Measurements from ENCODE around the gene DDT.
"Not testable (repeated sequence)": the region's sequence is repeated elsewhere in the genome, so short reads cannot be mapped to it uniquely, and the experiment has no call there.

DDT gene

GRCh38 chr22:23974345-23974744, at the start of gene DDT:
Gene DDT, minus strand, starts transcription at chr22:23974441. Its CDS starts 27 bp downstream, at chr22:23974414.
- H3K4me3 ChIP-seq (replicated peaks; ENCODE audit: low read depth, low read length); H3K27me3 ChIP-seq (replicated peaks; ENCODE audit: control insufficient read depth, insufficient read depth, low read length); DNase-seq (ENCODE audit: extremely low read depth, insufficient read length): not testable (repeated sequence)
- peaks cover 19% of the 10 kb centered on the region for H3K36me3 ChIP-seq (ENCODE audit: control insufficient read depth, insufficient read depth, low read length)

- DNase-seq (ENCODE audit: extremely low read depth, insufficient read length), result no peak
- TF ChIP-seq, protein P1, sequence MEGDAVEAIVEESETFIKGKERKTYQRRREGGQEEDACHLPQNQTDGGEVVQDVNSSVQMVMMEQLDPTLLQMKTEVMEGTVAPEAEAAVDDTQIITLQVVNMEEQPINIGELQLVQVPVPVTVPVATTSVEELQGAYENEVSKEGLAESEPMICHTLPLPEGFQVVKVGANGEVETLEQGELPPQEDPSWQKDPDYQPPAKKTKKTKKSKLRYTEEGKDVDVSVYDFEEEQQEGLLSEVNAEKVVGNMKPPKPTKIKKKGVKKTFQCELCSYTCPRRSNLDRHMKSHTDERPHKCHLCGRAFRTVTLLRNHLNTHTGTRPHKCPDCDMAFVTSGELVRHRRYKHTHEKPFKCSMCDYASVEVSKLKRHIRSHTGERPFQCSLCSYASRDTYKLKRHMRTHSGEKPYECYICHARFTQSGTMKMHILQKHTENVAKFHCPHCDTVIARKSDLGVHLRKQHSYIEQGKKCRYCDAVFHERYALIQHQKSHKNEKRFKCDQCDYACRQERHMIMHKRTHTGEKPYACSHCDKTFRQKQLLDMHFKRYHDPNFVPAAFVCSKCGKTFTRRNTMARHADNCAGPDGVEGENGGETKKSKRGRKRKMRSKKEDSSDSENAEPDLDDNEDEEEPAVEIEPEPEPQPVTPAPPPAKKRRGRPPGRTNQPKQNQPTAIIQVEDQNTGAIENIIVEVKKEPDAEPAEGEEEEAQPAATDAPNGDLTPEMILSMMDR (IDR thresholded peaks at IDR 0.05; ENCODE audit: insufficient read depth, low read length, poor library complexity, severe bottlenecking), result no peak
- H3K4me3 ChIP-seq (replicated peaks; ENCODE audit: low read depth, low read length), result no peak overlapping the region
- H3K36me3 ChIP-seq (ENCODE audit: control insufficient read depth, insufficient read depth, low read length), result peaks cover 3% of the 10 kb centered on the region
- no peaks in the 10 kb centered on the region for H3K27me3 ChIP-seq (replicated peaks; ENCODE audit: control insufficient read depth, insufficient read depth, low read length)
Measured at GRCh38 chr22:24023204-24023789, 49.1 kb upstream of the DDT start.

DNA sequence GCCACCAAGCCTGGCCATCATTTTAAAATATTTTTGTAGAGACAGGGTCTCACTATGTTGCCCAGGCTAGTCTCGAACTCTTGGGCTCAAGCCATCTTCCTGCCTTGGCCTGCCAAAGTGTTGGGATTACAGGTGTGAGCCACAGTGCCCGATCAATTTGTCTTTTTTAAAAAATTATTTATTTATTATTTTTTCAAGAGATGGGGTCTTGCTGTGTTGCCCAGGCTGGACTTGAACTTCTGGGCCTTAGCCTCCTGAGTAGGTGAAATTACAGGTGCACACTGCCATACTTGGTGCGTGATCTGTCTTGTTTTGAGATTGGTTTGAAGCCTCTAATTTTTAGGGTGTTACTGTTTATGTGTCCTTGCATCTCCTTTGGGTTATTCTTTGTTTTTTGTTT, 47.1 kb upstream of the DDT start:
- Histone ChIP-seq H3K36me3 (ENCODE audit: control insufficient read depth, insufficient read depth, low read length) (peaks cover 3% of the 10 kb centered on the region), H3K27me3 (replicated peaks; ENCODE audit: control insufficient read depth, insufficient read depth, low read length) (no peaks in the 10 kb centered on the region), H3K4me3 (replicated peaks; ENCODE audit: low read depth, low read length) (no peak overlapping the region)
- DNase-seq (ENCODE audit: extremely low read depth, insufficient read length), result no peak
- TF ChIP-seq, protein P1 (IDR thresholded peaks at IDR 0.05; ENCODE audit: insufficient read depth, low read length, poor library complexity, severe bottlenecking), result no peak

DNA sequence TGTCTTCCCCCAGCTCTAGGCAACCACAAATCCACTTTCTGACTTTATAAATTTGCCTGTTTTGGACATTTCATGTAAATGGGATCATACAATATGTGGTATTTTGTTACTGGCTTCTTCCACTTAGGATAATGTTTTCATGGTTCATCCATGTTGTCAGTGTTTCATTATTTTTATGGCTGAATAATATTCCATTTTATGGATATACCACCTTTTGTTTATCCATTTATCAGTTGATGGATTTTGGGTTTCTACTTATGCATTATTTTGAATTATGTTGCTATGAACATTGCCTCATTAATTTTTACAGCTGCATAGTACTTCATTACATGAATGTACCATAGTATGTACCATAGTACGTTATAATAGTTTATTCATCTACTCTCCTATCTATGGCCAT, 41.9 kb upstream of the DDT start:
- H3K4me3 ChIP-seq (replicated peaks; ENCODE audit: low read depth, low read length), result no peak overlapping the region
- H3K36me3 ChIP-seq (ENCODE audit: control insufficient read depth, insufficient read depth, low read length), result no peaks in the 10 kb centered on the region
- TF ChIP-seq, protein P1 (IDR thresholded peaks at IDR 0.05; ENCODE audit: insufficient read depth, low read length, poor library complexity, severe bottlenecking), result no peak
- H3K27me3 ChIP-seq (replicated peaks; ENCODE audit: control insufficient read depth, insufficient read depth, low read length), result no peaks in the 10 kb centered on the region
- DNase-seq (ENCODE audit: extremely low read depth, insufficient read length), result no peak

- H3K36me3 ChIP-seq (ENCODE audit: control insufficient read depth, insufficient read depth, low read length), result no peaks in the 10 kb centered on the region
- H3K4me3 ChIP-seq (replicated peaks; ENCODE audit: low read depth, low read length), result peak overlapping the region; percentile 68
- no peaks in the 10 kb centered on the region for H3K27me3 ChIP-seq (replicated peaks; ENCODE audit: control insufficient read depth, insufficient read depth, low read length)
- TF ChIP-seq, protein P1 (IDR thresholded peaks at IDR 0.05; ENCODE audit: insufficient read depth, low read length, poor library complexity, severe bottlenecking), result no peak
- DNase-seq (ENCODE audit: extremely low read depth, insufficient read length), result no peak
Measured at GRCh38 chr22:24011735-24012068, 37.5 kb upstream of the DDT start.

DNA sequence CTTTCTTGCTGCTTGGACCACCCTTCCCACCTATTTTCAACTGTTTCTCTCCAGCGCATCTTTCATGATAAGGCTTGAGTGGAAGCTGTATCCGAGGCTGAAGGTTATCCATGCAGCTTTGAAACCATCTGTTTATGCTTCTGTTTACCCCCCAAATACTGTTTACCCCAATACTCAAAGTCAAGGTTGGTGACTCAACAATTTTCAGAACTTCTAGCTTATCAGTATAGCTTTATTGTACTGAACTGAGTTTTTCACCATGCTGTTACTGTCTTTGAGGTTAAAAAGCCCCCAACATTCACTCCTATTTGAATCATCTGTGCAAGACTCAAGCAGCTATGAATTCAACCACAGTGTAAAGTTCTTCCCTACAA, 35.8 kb upstream of the DDT start:
- H3K27me3 ChIP-seq (replicated peaks; ENCODE audit: control insufficient read depth, insufficient read depth, low read length), result no peaks in the 10 kb centered on the region
- no peaks in the 10 kb centered on the region for H3K36me3 ChIP-seq (ENCODE audit: control insufficient read depth, insufficient read depth, low read length)
- DNase-seq (ENCODE audit: extremely low read depth, insufficient read length), result no peak
- no peak overlapping the region for H3K4me3 ChIP-seq (replicated peaks; ENCODE audit: low read depth, low read length)
- TF ChIP-seq, protein P1 (IDR thresholded peaks at IDR 0.05; ENCODE audit: insufficient read depth, low read length, poor library complexity, severe bottlenecking), result no peak
